GM18526 (cell line): ENCODE measurements around the gene SLC4A3.

Experiments used
- POLR2A ChIP-seq: IDR thresholded peaks from 3 replicates; pipeline ENCODE4 v1.6.1; 2011; ENCODE audit not compliant: insufficient read length; ENCODE audit errors: extremely low read depth

SLC4A3 gene

DNA sequence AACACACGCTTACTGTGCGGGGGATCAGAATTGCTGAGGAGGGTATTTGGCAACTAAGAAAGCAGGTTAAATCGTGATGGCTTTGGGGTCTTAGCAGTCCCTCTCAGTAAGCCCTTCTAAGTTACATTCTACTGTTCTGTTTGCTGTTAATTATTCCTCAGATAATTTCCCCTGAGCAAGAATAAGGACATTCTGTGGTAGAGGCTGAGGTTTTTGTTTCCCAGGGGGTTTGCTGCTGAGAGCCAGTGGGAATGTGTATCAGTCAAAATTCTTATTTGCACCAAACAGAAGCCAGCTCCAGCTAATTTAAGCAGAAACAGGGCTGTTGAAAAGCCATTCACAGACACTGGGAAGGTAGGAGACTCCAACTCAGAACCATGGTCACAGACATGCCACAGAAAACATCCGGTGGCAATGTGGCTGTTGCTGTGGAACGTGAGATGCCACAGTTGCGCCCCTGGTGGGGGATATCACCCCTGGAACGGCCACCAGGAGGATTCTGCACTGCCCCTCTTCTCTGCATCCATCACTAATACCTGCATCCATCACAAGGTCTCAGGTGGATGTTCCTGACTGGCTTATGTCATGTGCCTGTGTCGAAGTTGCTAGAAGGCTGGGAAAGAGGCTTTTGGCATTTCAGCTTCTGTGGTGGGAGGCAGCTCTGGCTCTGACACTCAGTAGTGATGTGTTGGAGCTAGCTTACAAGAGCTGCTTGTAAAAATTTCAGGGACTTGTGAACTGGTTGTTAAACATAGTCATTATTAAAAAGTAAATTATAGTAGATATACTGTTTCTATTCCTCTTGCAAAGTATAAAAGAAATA lies 23.2 kb downstream of the SLC4A3 start:
- no peak for TF ChIP-seq POLR2A

DNA sequence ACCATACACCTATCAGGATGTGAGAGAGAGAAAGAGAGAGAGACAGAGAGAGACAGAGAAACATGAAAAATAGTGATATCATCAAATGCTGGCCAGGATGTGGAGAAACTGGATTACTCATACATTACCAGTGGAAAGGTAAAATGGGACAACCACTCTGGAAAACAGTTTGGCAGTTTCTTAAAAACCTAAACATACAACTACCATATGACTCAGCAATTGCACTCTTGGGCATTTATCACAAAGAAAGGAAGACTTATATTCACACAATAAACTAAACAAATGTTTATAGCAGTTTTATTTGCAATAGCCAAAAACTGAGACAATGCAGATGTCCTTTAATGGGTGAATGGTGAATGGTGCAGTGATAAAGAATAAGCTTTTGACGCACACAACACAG lies 29.1 kb downstream of the SLC4A3 start:
- no peak for TF ChIP-seq POLR2A

DNA sequence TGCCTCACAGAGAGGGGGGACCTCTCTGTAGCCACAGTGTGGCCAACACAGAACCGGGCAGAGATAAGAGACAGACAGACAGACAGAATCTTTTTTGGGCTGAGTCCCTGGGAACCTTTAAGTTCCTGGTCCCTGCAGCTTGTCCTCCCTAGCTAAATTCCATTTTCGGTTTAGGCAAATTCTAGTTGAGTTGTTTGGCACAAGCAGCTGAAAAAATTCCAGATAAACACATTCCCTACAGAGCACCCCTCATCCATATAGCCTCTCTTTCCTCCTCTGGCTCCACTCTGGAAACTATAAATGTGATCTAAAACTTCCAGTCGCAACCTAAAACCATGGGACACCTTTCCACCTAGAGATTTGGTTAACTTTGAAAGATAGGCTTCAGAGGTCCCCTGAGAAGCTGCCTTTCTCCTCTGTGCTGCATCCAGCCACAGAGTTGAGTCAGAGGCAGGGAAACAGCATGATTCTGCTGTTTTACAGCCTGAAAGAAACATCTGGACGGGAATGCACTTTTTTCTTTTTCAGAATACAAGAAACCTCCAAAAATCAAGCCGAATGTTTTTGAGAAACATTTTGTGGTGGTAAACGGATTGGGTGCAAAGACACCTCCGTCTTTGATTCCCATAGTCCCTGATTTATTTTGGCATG lies 30.9 kb downstream of the SLC4A3 start:
- TF ChIP-seq POLR2A = no peak

DNA sequence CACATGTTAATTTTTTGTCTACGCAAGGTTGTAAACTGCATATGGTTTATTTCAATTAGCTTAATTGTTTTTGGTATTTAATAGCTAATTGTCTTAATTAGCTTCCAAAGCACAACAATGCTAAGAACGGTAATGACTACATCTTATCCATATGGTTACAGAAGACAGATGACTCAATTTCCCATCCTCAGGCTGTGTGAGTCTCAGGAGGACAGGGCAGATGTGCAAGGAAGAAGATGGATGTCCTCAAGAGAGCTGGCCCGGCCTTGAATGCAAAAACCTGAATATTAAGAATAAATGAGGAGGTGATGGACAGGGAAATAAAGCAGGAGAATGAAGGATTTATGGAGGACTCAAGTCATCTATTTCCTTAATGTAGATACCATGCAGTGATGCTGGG lies 31.4 kb downstream of the SLC4A3 start:
- no peak for TF ChIP-seq POLR2A

DNA sequence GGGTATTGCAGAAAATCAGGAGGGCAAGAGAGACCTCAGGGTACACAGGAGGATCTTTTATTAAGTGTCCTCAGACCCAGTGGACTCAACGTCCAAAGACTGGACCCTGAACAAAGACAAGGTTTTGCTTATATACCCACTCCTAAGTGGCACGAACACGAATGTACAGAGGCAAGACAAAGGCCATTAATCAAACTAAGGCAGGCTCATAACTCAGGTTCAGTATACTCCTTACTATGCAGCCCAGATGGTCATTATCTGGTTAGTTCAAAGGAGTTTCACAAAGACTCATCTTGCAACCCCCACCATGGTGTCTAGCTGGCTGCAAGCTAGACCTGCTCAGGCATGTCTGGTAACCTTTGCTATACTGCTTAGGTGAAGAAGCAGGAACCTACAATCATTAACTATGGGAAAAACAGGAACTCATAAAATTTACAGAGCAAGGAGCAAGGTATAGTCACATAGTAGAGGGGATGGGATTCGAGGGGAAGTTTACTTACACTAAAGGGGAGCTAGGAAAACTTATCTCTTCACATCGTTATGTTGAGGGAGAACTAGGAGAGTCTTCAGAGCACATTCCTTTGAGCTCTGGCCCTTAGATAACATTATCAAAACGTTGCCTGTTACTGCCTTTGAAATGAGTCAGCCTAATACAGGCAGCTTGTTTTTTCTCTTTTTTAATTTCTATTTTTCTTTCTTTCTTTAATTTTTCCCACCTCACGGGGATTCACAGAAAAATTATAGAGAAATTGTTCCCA lies 33.9 kb downstream of the SLC4A3 start:
- no peak for TF ChIP-seq POLR2A

DNA sequence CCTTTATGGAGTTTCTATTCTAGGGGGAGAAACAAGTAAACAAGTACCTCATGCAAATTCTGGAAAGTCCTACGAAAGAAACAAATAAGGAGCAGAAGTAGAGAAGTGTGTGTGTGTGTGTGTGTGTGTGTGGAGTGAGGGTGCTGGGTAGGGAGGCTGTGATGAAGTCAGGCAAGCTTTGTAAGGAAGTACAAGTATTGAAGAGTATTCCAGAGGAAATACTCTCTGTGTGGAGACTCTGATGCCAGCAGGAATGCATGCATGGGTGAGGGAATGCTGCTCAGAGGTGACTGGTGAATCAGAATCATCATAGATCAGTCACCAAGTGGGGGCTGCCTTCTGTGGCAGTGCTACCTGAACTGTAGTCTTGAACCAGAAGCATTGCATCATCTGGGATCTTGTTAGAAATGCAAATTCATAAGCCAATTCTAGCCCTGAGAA lies 34.5 kb downstream of the SLC4A3 start:
- TF ChIP-seq POLR2A = no peak

DNA sequence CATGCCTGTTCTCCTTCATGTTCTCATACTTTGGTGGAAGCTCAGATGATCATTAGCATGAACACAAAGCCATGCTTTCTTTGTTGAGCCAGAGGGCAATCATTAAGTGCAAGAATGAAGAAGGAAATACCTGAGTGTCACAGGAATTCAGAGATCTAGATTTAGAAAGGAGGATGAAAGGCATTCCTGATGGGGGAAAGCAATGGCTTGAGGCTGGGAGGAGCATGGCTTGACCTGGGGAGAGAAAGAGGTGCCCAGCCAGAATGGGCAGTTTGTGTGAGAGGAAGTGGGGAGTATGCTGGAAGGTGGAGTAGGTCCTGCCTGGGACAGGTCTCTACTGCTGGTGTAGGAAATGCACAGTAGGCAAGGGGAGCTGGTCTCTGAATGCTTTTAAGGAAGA lies 35.1 kb downstream of the SLC4A3 start:
- TF ChIP-seq POLR2A = no peak

DNA sequence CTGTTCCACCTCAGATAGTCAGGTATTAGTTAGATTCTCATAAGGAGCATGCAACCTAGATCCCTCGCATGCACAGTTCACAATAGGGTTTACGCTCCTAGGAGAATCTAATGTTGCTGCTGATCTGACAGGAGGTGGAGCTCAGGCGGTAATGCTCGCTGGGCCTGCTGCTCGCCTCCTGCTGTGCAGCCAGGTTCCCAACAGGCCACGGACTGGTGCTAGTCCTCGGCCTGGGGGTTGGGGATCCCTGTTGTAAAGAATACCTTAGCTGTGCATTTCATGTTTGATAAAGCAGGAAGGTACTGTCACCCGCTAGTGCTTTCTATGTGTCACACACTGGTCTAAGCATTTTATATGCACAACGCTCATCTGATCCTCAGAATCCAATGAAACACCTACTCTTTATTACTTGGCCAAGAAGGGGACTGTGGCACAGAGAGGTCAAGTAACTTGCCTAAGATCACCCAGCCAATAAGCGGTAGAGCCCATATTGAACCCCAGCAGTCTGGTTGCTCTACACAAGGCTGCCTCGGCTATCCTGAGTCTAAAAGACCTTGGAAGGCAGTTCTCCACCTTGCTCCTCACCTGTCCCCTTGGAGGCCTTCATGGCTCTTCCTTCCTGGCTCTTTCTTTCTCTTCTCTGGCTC lies 35.8 kb downstream of the SLC4A3 start:
- TF ChIP-seq POLR2A = no peak

DNA sequence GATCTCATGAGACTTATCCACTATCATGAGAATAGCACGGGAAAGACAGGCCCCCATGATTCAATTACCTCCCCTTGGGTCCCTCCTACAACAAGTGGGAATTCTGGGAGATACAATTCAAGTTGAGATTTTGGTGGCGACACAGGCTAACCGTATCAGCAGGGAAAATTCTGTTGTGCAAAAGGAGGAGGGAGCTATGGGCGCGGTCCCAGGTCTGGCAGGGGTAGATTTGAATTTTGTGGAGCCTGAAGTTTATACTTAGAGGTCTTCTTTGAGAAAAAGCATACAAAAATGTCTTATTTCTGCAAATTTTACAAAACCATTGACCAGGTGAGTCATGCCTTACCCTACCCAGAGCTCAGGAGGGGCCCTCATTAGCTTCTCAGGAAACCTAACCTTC lies 36.6 kb downstream of the SLC4A3 start:
- no peak for TF ChIP-seq POLR2A

DNA sequence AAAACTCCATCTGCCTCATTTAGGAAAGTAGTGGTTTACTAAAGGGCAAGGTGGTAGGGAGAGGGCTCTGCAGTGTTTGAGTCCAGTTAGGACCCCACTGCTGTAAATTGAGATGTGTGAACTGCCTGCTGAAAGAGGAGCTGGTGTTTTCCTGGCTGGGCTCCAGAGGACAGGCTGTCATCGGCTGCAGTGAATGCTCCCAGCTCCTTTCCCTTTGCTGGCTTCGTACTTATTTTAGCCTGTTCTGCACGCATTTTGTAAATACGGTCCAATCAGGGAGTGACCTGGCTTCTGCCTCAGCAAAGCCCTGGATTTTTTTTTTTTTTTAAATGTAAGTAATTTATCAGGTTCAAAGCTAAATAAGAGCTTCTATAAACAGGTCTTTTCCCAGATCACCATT lies 37.5 kb downstream of the SLC4A3 start:
- TF ChIP-seq POLR2A = no peak

DNA sequence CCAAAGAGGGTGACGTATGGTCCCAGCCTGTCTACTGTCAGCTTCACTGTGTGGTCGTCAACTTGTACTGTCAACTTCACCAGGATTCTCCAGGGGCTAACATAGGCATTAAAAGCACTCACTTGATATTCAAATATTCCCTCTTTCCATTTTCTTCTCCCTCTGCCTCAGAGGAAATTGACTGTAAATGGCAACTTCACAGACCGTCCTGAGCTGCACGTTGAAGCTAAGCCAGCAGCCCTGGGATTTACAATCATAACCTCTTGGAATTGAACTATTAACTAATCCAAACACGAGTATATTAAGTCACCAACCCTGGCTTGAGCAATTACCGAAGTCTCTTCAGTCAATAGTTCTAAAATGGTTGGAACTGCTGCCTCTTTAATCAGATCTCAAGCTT lies 38.5 kb downstream of the SLC4A3 start:
- TF ChIP-seq POLR2A = no peak

DNA sequence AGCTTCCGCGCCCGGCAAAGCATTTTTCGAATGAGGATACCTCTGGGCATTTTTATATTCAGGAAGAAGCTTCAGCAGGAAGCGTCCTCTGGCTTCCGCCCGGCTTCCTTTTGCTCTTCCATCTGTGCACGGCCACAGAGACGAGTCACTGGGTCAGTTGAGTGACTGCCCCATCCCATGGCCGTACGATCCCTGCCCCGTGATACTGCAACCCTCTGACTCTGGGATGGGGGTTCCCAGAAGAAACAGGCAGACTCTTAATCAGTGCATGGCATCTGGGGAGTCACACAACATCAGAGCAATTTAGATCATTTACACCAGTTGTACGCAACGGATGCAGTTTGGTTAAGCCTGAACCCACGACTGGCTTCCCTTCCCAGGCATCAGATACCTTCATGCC lies 40.9 kb downstream of the SLC4A3 start:
- no peak for TF ChIP-seq POLR2A

DNA sequence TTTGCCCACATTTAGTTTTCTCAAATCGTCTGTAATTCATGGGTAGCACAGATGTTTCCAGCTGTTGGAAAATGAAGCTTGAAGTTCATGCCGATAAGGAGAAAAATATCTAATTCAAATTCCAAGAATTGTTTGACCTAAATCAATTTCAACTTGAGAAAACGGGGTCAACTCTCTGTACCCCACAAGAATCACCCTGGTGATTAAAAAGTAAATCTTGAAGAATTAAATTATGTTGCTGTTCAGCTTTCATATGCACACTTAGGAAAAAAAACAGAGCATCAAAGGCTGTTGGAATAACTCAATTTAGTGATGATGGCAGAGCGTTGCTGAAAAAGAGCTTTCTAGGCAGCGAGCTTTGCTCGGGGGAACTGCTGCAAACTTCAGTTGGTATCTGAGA lies 43.0 kb downstream of the SLC4A3 start:
- no peak for TF ChIP-seq POLR2A

DNA sequence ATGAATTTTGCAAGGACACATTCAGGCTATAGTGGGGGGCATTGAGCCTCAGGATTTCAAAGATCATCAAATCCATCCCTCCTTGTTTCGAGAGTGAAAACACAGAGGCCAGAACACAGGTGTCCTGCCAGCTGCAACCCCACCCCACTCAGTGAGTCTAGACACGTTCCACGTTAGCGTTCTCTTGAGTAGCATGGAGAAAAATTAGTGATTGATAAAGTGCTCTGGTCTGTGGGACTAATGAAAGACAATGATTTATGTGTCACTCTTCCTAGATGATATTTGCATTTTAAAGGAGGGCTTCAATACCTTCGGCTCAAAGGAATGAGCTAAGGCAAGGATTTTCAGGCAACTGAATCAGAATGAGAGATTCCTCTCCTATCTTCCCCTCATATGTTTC lies 43.8 kb downstream of the SLC4A3 start:
- TF ChIP-seq POLR2A = no peak

DNA sequence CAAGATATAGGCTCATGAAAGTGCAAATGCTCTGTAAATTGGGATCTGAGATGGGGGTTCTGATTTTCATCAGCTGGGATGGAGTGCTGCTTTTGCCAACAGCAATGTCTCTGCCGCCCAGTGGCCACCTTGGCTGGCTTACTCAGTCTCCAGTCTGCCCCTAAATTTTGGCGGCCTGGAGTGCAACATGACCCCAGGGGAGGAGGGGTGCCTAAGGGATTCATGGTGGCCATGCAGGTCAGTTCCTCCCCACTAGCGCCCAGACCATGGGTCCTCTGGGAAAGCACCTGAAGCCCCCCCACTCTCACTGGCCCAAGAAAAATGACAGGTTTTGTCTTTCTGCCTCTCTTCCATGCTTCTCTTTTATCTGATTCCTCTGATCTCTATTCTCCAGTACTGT lies 45.0 kb downstream of the SLC4A3 start:
- TF ChIP-seq POLR2A = no peak
